GM18907 (cell line): ENCODE data around the gene SLFN12L.
A peak's percentile ranks its signal among the peaks of the same experiment; 100 is the strongest.
"Not testable (repeated sequence)": the region's sequence is repeated elsewhere in the genome, so short reads cannot be mapped to it uniquely, and the experiment has no call there.

Experiments used
- ATAC-seq: cut with Tn5 transposase; IDR thresholded peaks from one replicate; pipeline ENCODE4 v1.9.1; 2021; ENCODE audit warnings: mild to moderate bottlenecking, moderate library complexity; ENCODE audit not compliant: unreplicated experiment

Gene SLFN12L

GRCh38 chr17:35498448-35499178 is 38.9 kb downstream of the SLFN12L start:
- ATAC-seq = no peak

DNA sequence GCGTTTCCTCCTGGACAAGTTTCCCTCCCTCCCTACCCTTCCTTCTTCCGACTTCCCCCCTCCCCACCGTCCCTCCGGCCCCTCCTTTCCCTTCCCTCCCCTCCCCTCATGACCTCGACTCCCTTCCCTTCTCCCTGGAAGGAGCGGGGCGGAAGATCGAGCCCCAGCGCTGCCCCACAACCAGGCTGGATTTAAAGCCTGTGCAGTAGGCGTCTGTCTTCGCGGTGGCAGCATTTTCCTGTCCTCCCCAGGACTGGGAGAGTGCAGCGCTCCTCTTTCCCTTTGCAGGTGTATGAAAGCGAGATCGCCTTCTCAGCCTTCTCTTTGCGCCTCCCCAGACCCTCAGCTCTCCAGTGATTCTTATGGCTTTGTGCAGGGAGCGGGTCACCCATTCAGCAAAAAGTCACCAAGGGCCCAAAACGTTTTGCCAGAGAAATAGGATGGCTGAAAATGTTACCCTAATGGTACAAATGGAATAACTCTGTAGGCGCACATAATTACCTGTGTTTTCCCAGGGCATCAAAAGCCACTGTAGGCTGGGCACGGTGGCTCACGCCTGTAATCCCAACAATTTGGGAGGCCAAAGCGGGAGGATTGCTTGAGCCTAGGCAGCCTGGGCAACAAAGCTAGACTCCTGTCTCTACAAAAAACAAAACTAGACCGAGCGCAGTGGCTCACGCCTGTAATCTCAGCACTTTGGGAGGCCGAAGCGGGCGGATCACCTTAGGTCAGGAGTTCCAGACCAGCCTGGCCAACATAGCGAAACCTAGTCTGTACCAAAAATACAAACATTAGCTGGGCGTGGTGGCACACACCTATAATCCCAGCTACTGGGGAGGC is 40.8 kb downstream of the SLFN12L start:
- ATAC-seq = no peak

DNA sequence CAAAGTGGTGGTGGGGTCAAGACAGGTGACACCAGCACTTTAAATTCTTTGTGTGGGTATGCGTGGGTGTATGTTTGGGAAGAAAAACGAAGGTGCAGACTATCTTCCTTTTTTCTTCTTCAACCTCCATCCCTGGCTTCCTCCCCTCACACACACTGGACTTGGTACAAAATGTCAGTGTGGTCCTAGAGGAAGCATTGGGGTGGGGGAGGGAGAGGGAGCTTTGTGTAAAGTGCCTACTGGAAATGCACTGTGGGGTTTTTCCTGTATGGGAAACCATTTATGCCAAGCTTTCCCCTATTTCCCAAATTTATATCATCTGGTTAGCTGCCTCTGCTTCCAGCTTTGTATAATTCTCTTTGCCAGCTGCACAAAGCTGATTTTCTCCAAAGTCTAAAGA is 44.4 kb downstream of the SLFN12L start:
- no peak for ATAC-seq

DNA sequence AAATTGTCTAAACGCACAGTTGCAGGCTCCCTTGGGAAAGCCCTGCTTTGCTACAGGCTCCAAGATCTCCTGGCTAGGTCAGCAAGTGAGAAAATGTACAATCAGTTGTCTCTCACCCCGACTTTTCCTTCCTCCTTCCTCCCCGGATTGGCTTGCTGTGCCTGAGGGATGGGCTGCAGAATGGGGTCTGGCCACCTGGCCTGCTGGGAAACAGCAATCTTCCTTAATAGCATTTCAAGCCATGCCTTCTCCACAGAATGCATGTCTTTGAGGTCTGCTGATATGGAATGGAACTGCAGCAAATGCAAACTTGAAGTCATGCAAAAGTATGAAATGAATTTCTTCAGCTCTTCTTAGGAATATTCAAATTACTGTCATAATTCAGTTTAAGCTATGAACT is 46.1 kb downstream of the SLFN12L start:
- no peak for ATAC-seq

DNA sequence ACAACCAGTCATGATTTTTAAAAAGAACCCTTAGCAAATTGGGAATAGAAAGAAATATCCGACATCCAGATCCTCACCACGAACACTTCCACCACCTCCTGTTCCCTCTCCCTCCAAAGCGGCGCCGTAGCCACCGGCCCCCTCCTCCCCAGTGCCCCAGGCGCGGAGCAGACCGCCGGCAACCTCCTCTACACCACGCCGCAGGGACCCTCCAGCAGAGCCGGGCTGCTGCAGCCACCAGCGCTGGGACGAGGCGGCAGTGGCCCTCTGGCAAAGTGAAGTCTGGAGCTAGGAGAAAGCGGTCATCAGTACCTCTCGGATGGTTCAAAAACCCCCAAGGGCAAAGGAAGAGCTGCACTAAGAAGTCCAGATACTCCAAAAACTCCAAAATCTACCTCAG is 47.5 kb downstream of the SLFN12L start:
- ATAC-seq = no peak

GRCh38 chr17:35488991-35489390 is 48.5 kb downstream of the SLFN12L start:
- ATAC-seq = no peak

DNA sequence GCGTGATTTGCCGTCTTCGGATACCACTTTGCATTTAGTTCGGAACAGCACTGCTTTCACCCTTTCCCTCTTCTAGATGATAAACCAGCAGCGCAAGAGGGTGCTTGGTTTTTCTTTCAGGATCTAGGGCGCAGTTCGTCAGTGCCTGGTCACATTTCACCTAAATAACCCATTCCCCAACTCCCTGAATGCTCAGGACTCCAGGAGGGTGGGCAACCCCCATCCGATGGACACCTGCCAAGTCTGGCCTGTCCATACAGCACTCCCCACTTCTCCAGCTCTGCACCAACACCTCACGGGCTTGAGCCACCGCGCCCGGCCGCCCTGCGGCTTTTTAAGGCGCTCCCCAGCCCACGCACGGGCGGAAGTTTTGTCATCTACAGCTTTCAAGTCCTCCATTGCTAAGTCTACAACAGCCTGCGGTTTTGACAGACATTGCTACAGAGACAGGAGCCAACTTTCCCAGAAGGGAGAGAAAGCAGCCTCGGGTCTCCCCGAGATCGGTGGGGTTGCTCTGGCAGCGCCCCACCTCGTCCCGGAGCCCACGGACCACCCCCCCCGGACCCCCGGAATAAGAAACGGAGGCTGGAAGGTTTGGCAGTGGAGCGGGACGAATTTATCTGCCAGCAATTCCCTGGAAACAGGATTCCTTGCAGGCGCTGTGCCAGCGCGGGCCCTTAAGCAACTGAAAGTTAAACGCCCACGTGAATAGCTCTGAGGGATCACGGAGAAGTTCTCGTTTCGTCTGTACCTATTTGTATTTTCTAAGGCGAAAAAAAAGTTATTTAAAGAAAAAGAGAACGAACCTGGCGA is 50.4 kb downstream of the SLFN12L start:
- no peak for ATAC-seq

DNA sequence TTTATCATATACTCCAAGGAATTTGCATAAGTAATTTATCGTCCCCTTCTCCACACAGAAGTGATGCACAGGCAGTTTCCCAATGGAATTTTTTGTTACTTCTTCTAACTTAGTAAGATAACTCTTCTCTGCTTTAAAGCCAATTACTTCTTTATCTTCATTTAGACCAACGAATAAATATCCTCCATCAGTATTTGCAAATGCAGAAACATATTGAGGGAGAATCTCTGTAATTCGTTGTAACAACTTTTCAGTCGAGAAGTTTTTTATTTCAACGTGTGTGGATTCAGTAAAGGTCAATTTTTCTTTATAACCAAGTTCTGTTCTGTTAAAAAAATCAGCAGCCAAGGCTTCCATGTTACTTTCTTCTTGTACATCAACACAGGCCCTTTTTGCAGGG is 58.2 kb downstream of the SLFN12L start:
- no peak for ATAC-seq

DNA sequence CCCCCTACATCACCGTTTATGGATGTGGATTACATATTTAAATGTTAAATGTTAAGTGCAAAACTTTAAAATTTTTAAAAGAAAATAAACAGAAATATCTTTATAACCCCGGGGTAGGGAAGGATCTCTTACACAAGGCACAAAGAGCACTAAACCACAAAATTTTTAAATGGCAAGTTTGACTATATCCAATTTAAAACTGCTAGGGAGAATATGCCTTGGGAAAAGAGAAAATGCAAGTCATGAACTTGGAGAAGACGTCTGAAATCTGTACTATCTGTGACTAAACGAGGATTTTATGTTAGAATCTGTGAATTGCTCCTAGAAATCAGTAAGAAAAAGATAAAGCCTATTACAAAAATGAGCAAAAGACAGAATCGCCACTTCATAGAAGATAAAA is 60.2 kb downstream of the SLFN12L start:
- ATAC-seq = no peak

GRCh38 chr17:35476283-35476820 is 61.1 kb downstream of the SLFN12L start:
- ATAC-seq = no peak

GRCh38 chr17:35468475-35468874 is 69.0 kb downstream of the SLFN12L start:
- ATAC-seq = no peak

GRCh38 chr17:35467824-35468223 is 69.7 kb downstream of the SLFN12L start:
- no peak for ATAC-seq

DNA sequence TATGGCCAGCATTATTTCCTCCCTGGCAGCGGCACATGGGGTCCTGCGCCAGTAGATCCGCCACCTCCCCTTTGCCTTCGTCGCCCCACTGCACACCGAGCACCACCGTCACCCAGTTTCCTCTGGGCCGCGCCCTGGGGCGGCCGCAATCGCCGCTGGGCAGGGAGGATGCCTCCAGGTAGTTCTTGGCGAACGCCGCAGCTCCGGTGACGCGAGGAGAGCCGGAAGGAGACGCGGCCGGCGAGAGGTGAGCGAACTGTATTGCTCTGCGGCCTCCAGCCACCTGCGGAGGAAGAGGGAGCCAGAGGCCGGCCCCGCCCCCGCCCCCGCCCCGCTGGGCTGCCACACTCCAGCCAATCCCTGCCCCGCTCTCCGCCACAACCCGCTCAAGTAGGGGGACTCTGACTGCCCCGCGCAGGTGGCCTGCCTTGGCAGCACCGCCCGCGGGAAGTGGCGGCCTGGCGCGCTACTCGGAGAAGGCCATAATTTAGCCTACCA is 77.1 kb downstream of the SLFN12L start:
- peak; percentile 92 for ATAC-seq

GRCh38 chr17:35454035-35454434 is 83.4 kb downstream of the SLFN12L start:
- not testable (repeated sequence) for ATAC-seq

GRCh38 chr17:35453171-35453570 is 84.3 kb downstream of the SLFN12L start:
- no peak for ATAC-seq

GRCh38 chr17:35449371-35449931 is 88.0 kb downstream of the SLFN12L start:
- peak; percentile 43 for ATAC-seq

DNA sequence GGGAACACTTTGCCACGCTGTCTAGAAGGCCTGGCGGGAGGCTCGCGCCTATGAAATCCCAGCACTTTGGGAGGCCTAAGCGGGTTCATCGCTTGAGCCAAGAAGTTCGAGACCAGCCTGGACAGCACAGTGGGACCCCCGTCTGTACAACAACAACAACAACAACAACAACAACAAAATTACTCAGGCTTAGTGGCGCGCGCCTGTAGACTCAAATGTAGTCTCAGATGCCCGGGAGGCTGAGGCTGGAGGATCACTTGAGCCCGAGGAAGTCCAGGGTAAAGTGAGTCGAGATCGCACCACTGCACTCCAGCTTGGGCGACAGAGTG is 88.6 kb downstream of the SLFN12L start:
- no peak for ATAC-seq

DNA sequence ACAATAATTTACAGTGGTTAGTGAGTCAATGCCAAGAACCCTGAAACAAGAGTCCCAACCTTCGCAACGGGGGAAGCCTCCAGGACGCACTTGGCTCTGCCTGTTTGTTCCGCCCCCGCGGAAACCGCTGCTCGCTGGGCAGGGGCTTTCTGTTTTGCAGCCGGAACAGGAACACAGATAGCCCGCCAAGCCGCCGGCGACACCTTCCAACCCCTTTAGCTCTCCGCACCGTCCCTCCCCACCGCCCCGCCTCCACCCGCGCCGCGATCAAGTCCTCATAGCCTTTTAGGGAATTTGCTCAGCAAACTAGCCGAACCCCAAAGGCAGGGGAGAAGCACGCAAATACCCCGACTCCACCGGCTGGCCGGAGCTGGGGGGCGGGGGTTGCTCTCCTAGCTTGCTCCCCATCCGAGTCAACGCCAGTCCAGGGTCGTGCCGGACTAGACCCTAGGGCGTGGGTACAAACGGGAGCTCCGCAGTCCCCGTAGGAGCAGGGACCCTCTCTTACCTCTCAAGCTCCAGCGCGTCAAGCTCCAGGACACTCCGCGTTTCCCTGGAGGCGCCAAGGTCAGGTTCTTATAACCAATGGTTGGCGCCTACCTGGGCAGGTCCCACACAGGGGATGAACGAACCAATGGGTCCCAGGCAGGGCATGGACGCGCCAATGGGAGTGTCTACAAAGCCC is 89.1 kb downstream of the SLFN12L start, which contains the start of gene SLFN13:
Gene SLFN13, minus strand, starts transcription at position 553 of the 685 bp plus-strand sequence. CDS start 3,086 bp downstream, outside the sequence.
- ATAC-seq = peak; percentile 77

- ATAC-seq = no peak
Measured at GRCh38 chr17:35447499-35447898, 90.0 kb downstream of the SLFN12L start.

GRCh38 chr17:35438433-35438832 is 99.0 kb downstream of the SLFN12L start:
- ATAC-seq = no peak
